DMS53 treated with DMSO at 0.1 percent for 48 hours (cell line): ENCODE data around the gene RASL12.

Source experiments
- DNase-seq: peaks from one replicate; lab custom pipeline; 2025; ENCODE audit not compliant: unreplicated experiment; lab: John Stamatoyannopoulos, UW

Gene RASL12

GRCh38 chr15:65092911-65093792, 25.4 kb upstream of the RASL12 start:
- no peak for DNase-seq

GRCh38 chr15:65091946-65092770, 24.4 kb upstream of the RASL12 start:
- DNase-seq = no peak

GRCh38 chr15:65089206-65089824, 21.5 kb upstream of the RASL12 start:
- no peak for DNase-seq

GRCh38 chr15:65088643-65089021, 20.8 kb upstream of the RASL12 start:
- DNase-seq = no peak

GRCh38 chr15:65087873-65088642, 20.3 kb upstream of the RASL12 start:
- DNase-seq = no peak

GRCh38 chr15:65087411-65087810, 19.6 kb upstream of the RASL12 start:
- DNase-seq = no peak

GRCh38 chr15:65086680-65087111, 18.9 kb upstream of the RASL12 start:
- DNase-seq = no peak

GRCh38 chr15:65085990-65086679, 18.3 kb upstream of the RASL12 start:
- DNase-seq = no peak

GRCh38 chr15:65085207-65085753, 17.5 kb upstream of the RASL12 start:
- no peak for DNase-seq

- DNase-seq = no peak
Measured at GRCh38 chr15:65084500-65085206, 16.9 kb upstream of the RASL12 start.

GRCh38 chr15:65083262-65083701, 15.5 kb upstream of the RASL12 start:
- no peak for DNase-seq

GRCh38 chr15:65082303-65082953, 14.6 kb upstream of the RASL12 start:
- no peak for DNase-seq

GRCh38 chr15:65081758-65082157, 14.0 kb upstream of the RASL12 start:
- no peak for DNase-seq

GRCh38 chr15:65081270-65081669, 13.5 kb upstream of the RASL12 start:
- no peak for DNase-seq

- no peak for DNase-seq
Measured at GRCh38 chr15:65079580-65079979, 11.8 kb upstream of the RASL12 start.

- peak; percentile 5 for DNase-seq
Measured at GRCh38 chr15:65077981-65078352, 10.2 kb upstream of the RASL12 start.

- DNase-seq = no peak
Measured at GRCh38 chr15:65077291-65077980, 9.6 kb upstream of the RASL12 start.
